HPDE6-E6E7 (cell line): ENCODE results near the gene S100A7A.
"Not testable (repeated sequence)": the region's sequence is repeated elsewhere in the genome, so short reads cannot be mapped to it uniquely, and the experiment has no call there.

Experiments
- DNase-seq: peaks from one replicate; pipeline ENCODE4 v3.0.0; 2011; ENCODE audit warnings: missing footprints; ENCODE audit errors: extremely low spot score

S100A7A gene

GRCh38 chr1:153459655-153460054, 43.3 kb downstream of the S100A7A start:
- no peak for DNase-seq

- no peak for DNase-seq
Observed at GRCh38 chr1:153460551-153460950, 44.2 kb downstream of the S100A7A start, which contains the start of gene S100A7. Gene S100A7, minus strand, starts transcription at chr1:153460651. Its CDS starts 1,638 bp downstream, at chr1:153459013.

- DNase-seq, result not testable (repeated sequence)
Observed at GRCh38 chr1:153462741-153463140, 46.4 kb downstream of the S100A7A start.

- peak; percentile 44 for DNase-seq
Observed at GRCh38 chr1:153465811-153466636, 49.7 kb downstream of the S100A7A start.

GRCh38 chr1:153466908-153467307, 50.6 kb downstream of the S100A7A start:
- no peak for DNase-seq

- no peak for DNase-seq
Observed at GRCh38 chr1:153470707-153471106, 54.4 kb downstream of the S100A7A start.
